ENCODE measurements around the gene COL11A1. TPM values are rescaled to one million over a fixed set of nuclear protein-coding genes. Genes with fewer than 3 reads are reported as not detected.

COL11A1 gene
- total RNA-seq, 1 experiment from 2014 or later, result 0.05 TPM

- intact Hi-C loops (cut with micrococcal nuclease), result no loop called here
- peaks cover 5 to 15% of the 10 kb centered on the region in 2 experiments; a peak in 2 of 4 replicates for H3K4me1 ChIP-seq (ENCODE audit: control insufficient read depth in 1 of 2, insufficient read depth in 2 of 2, low read length in 2 of 2)
- no peak for DNase-seq (ENCODE audit: low read depth, low spot score)
- ChIA-PET CTCF (no interaction called here), RAD21 (ENCODE audit: low non-redundant PET in 1 of 2, low total read pairs in 2 of 2, uncharacterized antibody in 2 of 2, unreplicated experiment in 2 of 2) (no interaction called here), POLR2A (no interaction called here)
- no peak for ATAC-seq
- no peak overlapping the region for H3K4me3 ChIP-seq (replicated peaks in 1 of 2; ENCODE audit: low read depth in 1 of 2, low read length in 2 of 2)
- H3K9me3 ChIP-seq (ENCODE audit: control insufficient read depth in 1 of 2, insufficient read depth in 1 of 2, low read depth in 1 of 2, low read length in 2 of 2), result no peaks in the 10 kb centered on the region
- H3K79me2 ChIP-seq (ENCODE audit: insufficient read depth, low read length), result no peaks in the 10 kb centered on the region
- H3K27me3 ChIP-seq (ENCODE audit: insufficient read depth, low read length), result no peaks in the 10 kb centered on the region
- BruUV-seq (replicated peaks), result no TSS peak
- TF ChIP-seq SP1 (IDR thresholded peaks at IDR 0.05; ENCODE audit: low read depth) (no peak), POLR2AphosphoS5 (IDR thresholded peaks at IDR 0.05; ENCODE audit: low read depth, low read length) (no peak), ZFX (IDR thresholded peaks at IDR 0.05) (no peak), ZNF274 (IDR thresholded peaks at IDR 0.05; ENCODE audit: low read depth, low read length) (no peak), ZBTB33 (IDR thresholded peaks at IDR 0.05; ENCODE audit: extremely low read depth, insufficient replicate concordance, low read length) (no peak), SIN3A (IDR thresholded peaks at IDR 0.05; ENCODE audit: low read depth) (no peak), POLR2A (IDR thresholded peaks at IDR 0.05; ENCODE audit: borderline replicate concordance, extremely low read depth, insufficient read depth, insufficient read length) (no peak), CBX3 (IDR thresholded peaks at IDR 0.05; ENCODE audit: low read depth) (no peak), CEBPB (IDR thresholded peaks at IDR 0.05; ENCODE audit: low read depth) (no peak), FOSL1 (IDR thresholded peaks at IDR 0.05; ENCODE audit: low read depth) (no peak), JUND (IDR thresholded peaks at IDR 0.05) (no peak), REST (IDR thresholded peaks at IDR 0.05; ENCODE audit: low read depth) (no peak), RAD21 (IDR thresholded peaks at IDR 0.05; ENCODE audit: low read depth) (no peak), TCF7L2 (IDR thresholded peaks at IDR 0.05; ENCODE audit: borderline replicate concordance, extremely low read depth, insufficient read depth, insufficient read length) (no peak), EGR1 (IDR thresholded peaks at IDR 0.05; ENCODE audit: low read depth) (no peak), SRF (IDR thresholded peaks at IDR 0.05; ENCODE audit: low read depth) (no peak)
- no peaks in the 10 kb centered on the region for H3K9me2 ChIP-seq (ENCODE audit: insufficient read depth)
- no peak overlapping the region for H3K9ac ChIP-seq (ENCODE audit: low read length)
- no peak overlapping the region for H2AFZ ChIP-seq (ENCODE audit: low read depth, low read length, poor library complexity, severe bottlenecking)
- H4K20me1 ChIP-seq (ENCODE audit: insufficient read depth), result no peaks in the 10 kb centered on the region
- H3K27ac ChIP-seq (ENCODE audit: low read depth, low read length), result no peak overlapping the region
- H3K4me2 ChIP-seq (ENCODE audit: low read length), result no peak overlapping the region
- H3K36me3 ChIP-seq (ENCODE audit: control insufficient read depth in 1 of 2, insufficient read depth in 2 of 2, low read length in 2 of 2), result no peaks in the 10 kb centered on the region
These were observed 232.6 kb downstream of the COL11A1 start for GRCh38 chr1:102875756-102876155.
